B cell (primary cell): ENCODE results near the gene LRCOL1. TPM values are rescaled to one million over a fixed set of nuclear protein-coding genes. Genes with fewer than 3 reads are reported as not detected.

ENCODE experiments used
- ATAC-seq: fragments of 200-7000 bp; cut with Tn5 transposase; one replicate; pipeline ENCODE4 v1.10.0; 2021; ENCODE audit warnings: low read depth, mild to moderate bottlenecking, moderate number of reproducible peaks, moderate library complexity
- CTCF ChIA-PET: fragments of 350-600 bp; sonication (Branson Sonifier 250); formaldehyde crosslinking; loops from one replicate; lab custom pipeline; 2021; ENCODE audit warnings: antibody characterized with exemption, inconsistent platforms; lab: Charles Lee
- POLR2A ChIA-PET: fragments of 350-600 bp; sonication (Branson Sonifier 250); formaldehyde crosslinking; loops from one replicate; lab custom pipeline; 2021; ENCODE audit warnings: antibody characterized with exemption; lab: Charles Lee
- DNase-seq: peaks from one replicate; pipeline ENCODE4 v3.0.0; 2013
- H2AFZ ChIP-seq: 2 replicates; pipeline ENCODE4 v1.6.1; 2012; ENCODE audit warnings: mild to moderate bottlenecking, low read depth, low read length; ENCODE audit not compliant: insufficient read depth, poor library complexity, severe bottlenecking
- H3K27ac ChIP-seq, 2 donors: 1 replicate in 1 of 2; 2 replicates in 1 of 2; pipeline ENCODE4 v1.5.1; 2012 to 2013; ENCODE audit warnings: low read length in 2 of 2, mild to moderate bottlenecking in 2 of 2, moderate library complexity in 1 of 2
- H3K27me3 ChIP-seq, 4 experiments: fragments of 200-600 bp in 1 of 4; sonication (generic) in 1 of 4; replicated peaks in 1 of 4; 1 replicate in 2 of 4; 2 replicates in 2 of 4; pipeline versions ENCODE4 v1.6.1 to v1.7.0; 2013 to 2016; ENCODE audit warnings: low read length in 3 of 4, mild to moderate bottlenecking in 2 of 4, mixed read lengths in 1 of 4, moderate library complexity in 1 of 4; ENCODE audit not compliant: insufficient read depth in 4 of 4, control insufficient read depth in 3 of 4; ENCODE audit errors: control extremely low read depth in 1 of 4
- H3K36me3 ChIP-seq, 2 experiments: replicated peaks in 1 of 2; 1 replicate in 1 of 2; 2 replicates in 1 of 2; pipeline versions ENCODE4 v1.6.1 to v1.7.1; 2013; ENCODE audit warnings: low read length in 1 of 2; ENCODE audit not compliant: insufficient read depth in 2 of 2, control insufficient read depth in 1 of 2; ENCODE audit errors: control extremely low read depth in 1 of 2, extremely low read depth in 1 of 2
- H3K4me1 ChIP-seq, 2 donors: fragments of 200-600 bp in 1 of 2; sonication (generic) in 1 of 2; 1 replicate in 1 of 2; 2 replicates in 1 of 2; pipeline versions ENCODE4 v1.5.1 to v1.6.1; 2013 to 2017; ENCODE audit warnings: low read length in 2 of 2; ENCODE audit not compliant: control insufficient read depth in 2 of 2, insufficient read depth in 2 of 2
- H3K4me2 ChIP-seq: replicated peaks from 2 replicates; pipeline ENCODE3; 2012; ENCODE audit warnings: mild to moderate bottlenecking, low read depth, low read length; ENCODE audit not compliant: poor library complexity, severe bottlenecking
- H3K4me3 ChIP-seq, 5 experiments: fragments of 200-600 bp in 1 of 5; sonication (generic) in 1 of 5; 1 replicate in 3 of 5; 2 replicates in 2 of 5; pipeline versions ENCODE4 v1.5.1 to v1.7.0; 2011 to 2016; ENCODE audit warnings: low read length in 4 of 5, mild to moderate bottlenecking in 4 of 5, low read depth in 2 of 5, control low read depth in 1 of 5, moderate library complexity in 1 of 5; ENCODE audit not compliant: insufficient read depth in 1 of 5; ENCODE audit errors: control extremely low read depth in 1 of 5, extremely low read depth in 1 of 5
- H3K79me2 ChIP-seq: fragments of 200-600 bp; sonication (generic); one replicate; pipeline ENCODE4 v1.6.0; 2016; ENCODE audit warnings: low read length; ENCODE audit not compliant: control insufficient read depth, insufficient read depth
- H3K9ac ChIP-seq: fragments of 200-600 bp; sonication (generic); 2 replicates; pipeline ENCODE4 v1.6.1; 2017; ENCODE audit warnings: mild to moderate bottlenecking, low read length, moderate library complexity
- H3K9me3 ChIP-seq, 3 donors: one replicate each; pipeline versions ENCODE4 v1.6.1 to v1.7.1; 2013; ENCODE audit warnings: low read length in 2 of 3; ENCODE audit not compliant: control insufficient read depth in 2 of 3, insufficient read depth in 1 of 3; ENCODE audit errors: control extremely low read depth in 1 of 3
- H4K20me1 ChIP-seq: 2 replicates; pipeline ENCODE4 v1.6.0; 2012; ENCODE audit warnings: mild to moderate bottlenecking, low read length; ENCODE audit not compliant: insufficient read depth, control insufficient read depth, poor library complexity, severe bottlenecking
- H3K27ac Mint-ChIP-seq: one replicate; pipeline ENCODE4 v1.8.0; 2021; ENCODE audit warnings: mixed read lengths
- H3K27me3 Mint-ChIP-seq: one replicate; pipeline ENCODE4 v1.8.0; 2021; ENCODE audit warnings: mixed read lengths
- H3K4me1 Mint-ChIP-seq: one replicate; pipeline ENCODE4 v1.8.0; 2021; ENCODE audit warnings: mixed read lengths
- H3K4me3 Mint-ChIP-seq: one replicate; pipeline ENCODE4 v1.8.0; 2021; ENCODE audit warnings: mixed read lengths
- H3K9me3 Mint-ChIP-seq: one replicate; pipeline ENCODE4 v1.8.0; 2022; ENCODE audit warnings: mixed read lengths; ENCODE audit not compliant: insufficient read depth
- CTCF ChIP-seq: fragments of 200-600 bp; IDR thresholded peaks from one replicate; pipeline ENCODE4 v1.8.0; 2022; ENCODE audit warnings: antibody characterized with exemption, mild to moderate bottlenecking
- EZH2 ChIP-seq: IDR thresholded peaks from 2 replicates; pipeline ENCODE4 v1.6.1; 2012; ENCODE audit warnings: borderline replicate concordance, low read depth, mild to moderate bottlenecking, moderate library complexity, low read length; ENCODE audit not compliant: insufficient read depth, poor library complexity, severe bottlenecking
- WGBS: methylation state at CpG from one replicate; pipeline ENCODE4 v1.1.5; 2013; ENCODE audit warnings: missing lambda C conversion rate; ENCODE audit not compliant: insufficient coverage; 5-methylcytosine and 5-hydroxymethylcytosine counted together
- intact Hi-C: fragments of 100-400 bp; cut with micrococcal nuclease; formaldehyde crosslinking; loops from one replicate; pipeline ENCODE4 v1.10.0; 2022
- polyA plus RNA-seq: library from polyadenylated mRNA; depleted of rRNA; stranded (reverse); fragments of >200 nt; gene quantifications from 2 replicates; pipeline ENCODE4 v1.2.3, GENCODE V29; 2012
- total RNA-seq, 2 donors: library from RNA; stranded (reverse); fragments of 120-200 nt in 1 of 2; gene quantifications; 1 replicate in 1 of 2; 2 replicates in 1 of 2; pipeline versions ENCODE4 v1.2.3 to v1.2.4, GENCODE V29; 2013 to 2022

Gene LRCOL1
- total and polyA plus RNA-seq, 2 donors (not counting 1 experiment from before 2014, with no cell fraction given): not detected

GRCh38 chr12:132566516-132567131 lies 43.8 kb downstream of the LRCOL1 start:
- H3K4me1 Mint-ChIP-seq: peaks cover 4% of the 10 kb centered on the region
- H3K4me3 Mint-ChIP-seq: no peak overlapping the region
- DNase-seq (no peak), ATAC-seq (no peak)
- WGBS: over 99% methylated on average over 21 of the region's 25 CpGs
- intact Hi-C loops: no loop called here
- no peaks in the 10 kb centered on the region for H3K9me3 Mint-ChIP-seq
- TF ChIP-seq CTCF (no peak), EZH2 (no peak)
- no peaks in the 10 kb centered on the region for H3K27me3 Mint-ChIP-seq
- Histone ChIP-seq H2AFZ (no peak overlapping the region), H3K4me1 (peaks cover 1 to 4% of the 10 kb centered on the region in 2 donors), H4K20me1 (peaks cover 82% of the 10 kb centered on the region), H3K27me3 (no peaks in the 10 kb centered on the region), H3K79me2 (peaks cover 59% of the 10 kb centered on the region), H3K4me3 (no peak overlapping the region), H3K4me2 (no peak overlapping the region), H3K9ac (no peak overlapping the region), H3K27ac (no peak overlapping the region), H3K36me3 (peaks cover 2 to 40% of the 10 kb centered on the region in 2 experiments), H3K9me3 (no peaks in the 10 kb centered on the region)
- ChIA-PET POLR2A (no interaction called here), CTCF (no interaction called here)
- no peak overlapping the region for H3K27ac Mint-ChIP-seq

GRCh38 chr12:132565365-132565764 lies 45.0 kb downstream of the LRCOL1 start:
- H3K9me3 Mint-ChIP-seq: no peaks in the 10 kb centered on the region
- H3K4me2 ChIP-seq: no peak overlapping the region

More at GRCh38 chr12:132565365-132565764, 45.0 kb downstream of the LRCOL1 start:
- Mint-ChIP-seq H3K27ac (no peak overlapping the region), H3K27me3 (no peaks in the 10 kb centered on the region), H3K4me1 (peaks cover 12% of the 10 kb centered on the region), H3K4me3 (no peak overlapping the region)
- ChIA-PET CTCF (no interaction called here), POLR2A (no interaction called here)
- H3K36me3 ChIP-seq: peaks cover 2 to 36% of the 10 kb centered on the region in 2 experiments
- H2AFZ ChIP-seq: no peak overlapping the region
- H3K79me2 ChIP-seq: peaks cover 66% of the 10 kb centered on the region
- TF ChIP-seq EZH2 (no peak), CTCF (no peak)
- peaks cover 11 to 15% of the 10 kb centered on the region in 2 donors for H3K4me1 ChIP-seq
- DNase-seq: no peak
- no peak overlapping the region for H3K27ac ChIP-seq
- peaks cover 86% of the 10 kb centered on the region for H4K20me1 ChIP-seq
- H3K4me3 ChIP-seq: no peak overlapping the region
- no peak for ATAC-seq
- no peaks in the 10 kb centered on the region for H3K9me3 ChIP-seq
- no peaks in the 10 kb centered on the region for H3K27me3 ChIP-seq
- 96% methylated on average over 18 of the region's 18 CpGs for WGBS
- no peak overlapping the region for H3K9ac ChIP-seq
- intact Hi-C loops: no loop called here
